Astrocyte of the cerebellum (primary cell): Measurements from ENCODE around the gene CYP26B1.

Experiments used
- DNase-seq: peaks from one replicate; pipeline ENCODE4 v3.0.0-alpha.2; 2011; ENCODE audit warnings: low read depth
- H3K4me3 ChIP-seq: 2 replicates; pipeline ENCODE4 v1.5.1; 2011; ENCODE audit warnings: mild to moderate bottlenecking, low read depth, low read length, moderate library complexity
- CTCF ChIP-seq: IDR thresholded peaks from 2 replicates; pipeline ENCODE4 v1.5.1; 2012; ENCODE audit warnings: low read length, low read depth, moderate library complexity, mild to moderate bottlenecking; ENCODE audit errors: missing control alignments
- in situ Hi-C: cut with HindIII; loops from 2 replicates; pipeline ENCODE4 v1.10.0; 2017; ENCODE audit warnings: low sequenced_read_pairs

CYP26B1 gene

GRCh38 chr2:72109904-72110303 is 37.8 kb downstream of the CYP26B1 start:
- DNase-seq = no peak
- no peak for TF ChIP-seq CTCF
- in situ Hi-C loops = no loop called here
- no peak overlapping the region for H3K4me3 ChIP-seq

GRCh38 chr2:72109291-72109690 is 38.4 kb downstream of the CYP26B1 start:
- no peak for TF ChIP-seq CTCF
- in situ Hi-C loops = no loop called here
- no peak for DNase-seq
- no peak overlapping the region for H3K4me3 ChIP-seq

DNA sequence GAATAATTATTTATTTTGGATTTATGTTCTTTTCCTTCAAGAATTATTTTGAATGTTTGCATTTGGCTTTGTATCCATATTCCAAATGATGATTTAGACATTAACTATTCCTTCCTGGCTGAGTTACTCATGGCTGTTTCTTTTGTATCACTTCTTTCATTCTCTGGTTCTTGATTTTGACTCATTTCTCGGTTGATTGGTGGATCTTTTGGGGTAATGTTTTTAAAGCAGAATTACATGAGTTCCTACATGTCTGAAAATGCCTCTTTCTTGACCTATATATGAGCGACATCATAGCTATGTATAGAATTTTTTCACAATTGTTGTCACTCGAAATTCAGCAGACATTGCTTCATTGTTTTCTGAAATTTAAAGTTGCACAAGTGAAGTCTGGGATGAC is 39.5 kb downstream of the CYP26B1 start:
- TF ChIP-seq CTCF = no peak
- H3K4me3 ChIP-seq = no peak overlapping the region
- in situ Hi-C loops = no loop called here
- DNase-seq = no peak

- in situ Hi-C loops = no loop called here
- TF ChIP-seq CTCF = no peak
- no peak for DNase-seq
- H3K4me3 ChIP-seq = no peak overlapping the region
Observed at GRCh38 chr2:72106978-72107377, 40.7 kb downstream of the CYP26B1 start.

DNA sequence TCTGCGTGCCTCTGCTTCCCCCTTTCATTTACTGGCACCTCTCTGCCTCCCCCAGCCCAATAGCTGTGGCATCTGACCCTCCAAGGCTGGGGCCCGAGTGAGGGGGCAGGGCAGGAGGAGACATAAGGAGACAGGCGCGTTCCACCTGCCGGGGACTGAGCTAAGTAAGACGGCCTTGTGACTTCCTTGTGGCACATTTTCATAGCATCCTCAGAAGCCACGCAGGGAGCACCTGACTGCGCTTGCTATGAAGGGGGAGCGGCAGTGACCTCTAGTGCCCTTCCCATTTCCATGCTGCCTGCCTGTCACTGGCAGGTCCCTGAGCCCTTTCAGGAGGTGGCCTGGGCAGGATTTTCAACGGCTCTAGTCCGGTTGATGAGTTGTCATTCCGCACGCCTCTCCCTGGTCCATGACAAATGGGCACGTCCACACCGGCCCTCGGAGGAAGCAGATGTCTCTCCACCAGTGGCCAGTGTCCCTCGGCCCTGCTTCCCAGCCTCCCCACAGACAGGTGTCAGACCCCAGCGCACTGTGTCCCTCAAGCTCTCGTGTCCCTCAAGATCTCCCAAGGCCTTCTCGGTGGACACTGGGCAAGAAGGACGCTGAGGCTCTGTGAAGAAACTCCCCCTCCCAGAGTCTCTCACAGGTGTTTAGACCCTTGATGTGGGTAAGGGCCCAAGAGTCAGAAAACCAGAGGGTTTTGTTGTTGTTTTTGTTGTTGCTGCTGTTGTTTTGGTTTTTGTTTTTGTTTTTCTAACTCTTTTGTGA is 42.7 kb downstream of the CYP26B1 start:
- no peak for TF ChIP-seq CTCF
- no peak overlapping the region for H3K4me3 ChIP-seq
- in situ Hi-C loops = no loop called here
- no peak for DNase-seq

DNA sequence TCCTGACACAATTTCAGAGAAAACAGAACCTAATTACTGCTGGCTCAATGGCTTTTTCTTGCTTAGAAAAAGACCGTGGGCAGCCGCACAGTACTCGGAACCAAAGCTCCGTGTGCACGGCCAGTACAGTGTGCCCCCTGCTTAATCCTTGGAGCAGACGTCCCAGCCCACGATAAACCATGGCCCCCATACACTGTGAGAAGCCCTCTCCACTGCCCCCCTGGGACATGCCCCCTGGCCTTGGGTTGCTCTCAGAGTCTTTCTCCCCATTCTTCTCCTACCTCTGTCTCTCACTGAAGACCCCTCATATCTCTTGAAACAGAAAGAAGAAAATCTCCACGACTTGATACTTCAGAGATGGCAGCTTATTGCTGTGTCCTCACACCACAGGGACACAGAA is 44.0 kb downstream of the CYP26B1 start:
- in situ Hi-C loops = no loop called here
- no peak overlapping the region for H3K4me3 ChIP-seq
- TF ChIP-seq CTCF = no peak
- no peak for DNase-seq
